HepG2 (cell line): ENCODE data around the gene PCYT2. TPM values are rescaled to one million over a fixed set of nuclear protein-coding genes. Genes with fewer than 3 reads are reported as not detected.

Experiments used
- CENPT ChIP-seq: sonication (generic); formaldehyde crosslinking; IDR thresholded peaks from 2 replicates; pipeline ENCODE4 v1.8.0; 2022; ENCODE audit warnings: low read depth, mild to moderate bottlenecking, moderate library complexity, missing genetic modification reagents
- CSRNP1 ChIP-seq: sonication (generic); formaldehyde crosslinking; IDR thresholded peaks from 2 replicates; pipeline ENCODE4 v1.8.1; 2023; ENCODE audit warnings: mild to moderate bottlenecking, missing genetic modification reagents
- EED ChIP-seq: sonication (generic); formaldehyde crosslinking; IDR thresholded peaks from 2 replicates; pipeline ENCODE4 v1.5.0; 2020; ENCODE audit warnings: mild to moderate bottlenecking, missing genetic modification reagents
- KDM5B ChIP-seq: sonication (generic); formaldehyde crosslinking; IDR thresholded peaks from 2 replicates; pipeline ENCODE4 v1.4.0; 2020; ENCODE audit warnings: missing genetic modification reagents, mild to moderate bottlenecking, borderline replicate concordance
- KMT2A ChIP-seq: sonication (generic); formaldehyde crosslinking; IDR thresholded peaks from 2 replicates; pipeline ENCODE4 v1.4.0; 2020; ENCODE audit warnings: missing genetic modification reagents
- MED1 ChIP-seq: sonication (generic); formaldehyde crosslinking; IDR thresholded peaks from 2 replicates; pipeline ENCODE4 v1.4.0; 2020; ENCODE audit warnings: missing genetic modification reagents
- NFE2 ChIP-seq: sonication (generic); formaldehyde crosslinking; IDR thresholded peaks from 2 replicates; pipeline ENCODE4 v1.4.0; 2020; ENCODE audit warnings: missing genetic modification reagents
- PTBP1 ChIP-seq: fragments of 200-400 bp; formaldehyde crosslinking; IDR thresholded peaks from 2 replicates; pipeline ENCODE4 v1.6.1; 2018; ENCODE audit warnings: low read length, low read depth; ENCODE audit not compliant: poor library complexity, severe bottlenecking
- RBM39 ChIP-seq: fragments of 200-400 bp; formaldehyde crosslinking; IDR thresholded peaks from one replicate; pipeline ENCODE4 v1.6.1; 2018; ENCODE audit warnings: antibody characterized with exemption, mild to moderate bottlenecking, low read depth, low read length; ENCODE audit not compliant: poor library complexity, severe bottlenecking
- REPIN1 ChIP-seq: sonication (generic); formaldehyde crosslinking; IDR thresholded peaks from 2 replicates; pipeline ENCODE4 v1.8.0; 2022; ENCODE audit warnings: missing genetic modification reagents, low read depth, mild to moderate bottlenecking, borderline replicate concordance
- SMAD1 ChIP-seq: sonication (generic); formaldehyde crosslinking; IDR thresholded peaks from 2 replicates; pipeline ENCODE4 v1.4.0; 2020; ENCODE audit warnings: missing genetic modification reagents, low read depth, mild to moderate bottlenecking, borderline replicate concordance
- TERF1 ChIP-seq: sonication (generic); formaldehyde crosslinking; IDR thresholded peaks from 2 replicates; pipeline ENCODE4 v1.8.0; 2022; ENCODE audit warnings: mild to moderate bottlenecking, missing genetic modification reagents, moderate library complexity
- TGIF2 ChIP-seq: IDR thresholded peaks from 2 replicates; pipeline ENCODE4 v1.6.1; 2016; ENCODE audit warnings: control low read depth, missing compliant biosample characterization
- TMF1 ChIP-seq: sonication (generic); formaldehyde crosslinking; IDR thresholded peaks from 2 replicates; pipeline ENCODE4 v1.8.1; 2022; ENCODE audit warnings: low read depth, missing genetic modification reagents
- XRCC5 ChIP-seq: fragments of 200-400 bp; formaldehyde crosslinking; optimal IDR thresholded peaks from 2 replicates; pipeline ENCODE3; 2017; ENCODE audit warnings: mild to moderate bottlenecking, low read length
- ZBTB46 ChIP-seq: sonication (generic); formaldehyde crosslinking; IDR thresholded peaks from 2 replicates; pipeline ENCODE4 v1.4.0; 2020; ENCODE audit warnings: mild to moderate bottlenecking, missing genetic modification reagents, borderline replicate concordance
- ZNF10 ChIP-seq: sonication (generic); formaldehyde crosslinking; IDR thresholded peaks from 2 replicates; pipeline ENCODE4 v1.4.0; 2020; ENCODE audit warnings: mild to moderate bottlenecking, low read depth, missing genetic modification reagents, borderline replicate concordance
- ZNF292 ChIP-seq: sonication (generic); formaldehyde crosslinking; IDR thresholded peaks from 2 replicates; pipeline ENCODE4 v1.8.1; 2022; ENCODE audit warnings: mild to moderate bottlenecking, low read depth, missing genetic modification reagents, borderline replicate concordance
- ZNF329 ChIP-seq: sonication (generic); formaldehyde crosslinking; IDR thresholded peaks from 2 replicates; pipeline ENCODE4 v1.9.0; 2021; ENCODE audit warnings: low read depth, mild to moderate bottlenecking, missing genetic modification reagents
- ZNF335 ChIP-seq: sonication (generic); formaldehyde crosslinking; IDR thresholded peaks from 2 replicates; pipeline ENCODE4 v1.4.0; 2020; ENCODE audit warnings: missing genetic modification reagents
- ZNF354B ChIP-seq: sonication (generic); formaldehyde crosslinking; IDR thresholded peaks from 2 replicates; pipeline ENCODE4 v1.8.0; 2022; ENCODE audit warnings: mild to moderate bottlenecking, missing genetic modification reagents
- ZNF383 ChIP-seq: sonication (generic); formaldehyde crosslinking; IDR thresholded peaks from 2 replicates; pipeline ENCODE4 v1.4.0; 2020; ENCODE audit warnings: missing genetic modification reagents, mild to moderate bottlenecking, borderline replicate concordance
- ZNF484 ChIP-seq: sonication (generic); formaldehyde crosslinking; IDR thresholded peaks from 2 replicates; pipeline ENCODE4 v1.5.1; 2020; ENCODE audit warnings: mild to moderate bottlenecking, low read depth, missing genetic modification reagents, borderline replicate concordance
- ZNF557 ChIP-seq: sonication (generic); formaldehyde crosslinking; IDR thresholded peaks from 2 replicates; pipeline ENCODE4 v1.4.0; 2020; ENCODE audit warnings: missing genetic modification reagents
- ZNF589 ChIP-seq: sonication (generic); formaldehyde crosslinking; conservative IDR thresholded peaks from 2 replicates; pipeline ENCODE4 v1.8.0; 2022; ENCODE audit warnings: mild to moderate bottlenecking, moderate library complexity, missing genetic modification reagents
- ZNF614 ChIP-seq: IDR thresholded peaks from 2 replicates; pipeline ENCODE4 v1.6.1; 2018; ENCODE audit warnings: missing biosample characterization, missing genetic modification reagents, inconsistent platforms, borderline replicate concordance
- ZNF737 ChIP-seq: sonication (generic); formaldehyde crosslinking; IDR thresholded peaks from 2 replicates; pipeline ENCODE4 v1.5.0; 2020; ENCODE audit warnings: missing genetic modification reagents, mild to moderate bottlenecking, borderline replicate concordance
- polyA plus RNA-seq, 8 experiments: library from polyadenylated mRNA; depleted of rRNA in 3 of 8; stranded (reverse) in 7 of 8; unstranded in 1 of 8; fragments of >200 nt; fragmentation: Illumina TruSeq in 4 of 8; extraction: Trizol in 4 of 8; gene quantifications; 2 replicates each; pipeline versions ENCODE4 v1.2.1 to v1.2.3, GENCODE V29; 2011 to 2016; ENCODE audit warnings: low read depth in 4 of 8, missing spikeins in 1 of 8, mixed read lengths in 1 of 8; ENCODE audit not compliant: insufficient read depth in 1 of 8
- total RNA-seq, 5 experiments: library from RNA; depleted of rRNA; stranded (reverse); fragments of >200 nt; fragmentation: Illumina TruSeq; extraction: Trizol; gene quantifications; 2 replicates each; pipeline ENCODE4 v1.2.3, GENCODE V29; 2016; ENCODE audit warnings: low read depth in 1 of 5

PCYT2 gene
- total and polyA plus RNA-seq, 2 of the 13 experiments (the other 11 are each of a cell fraction or from before 2014, with no cell fraction given): 147 to 297 TPM

- no peak for TF ChIP-seq ZNF292 (CRISPR knock-in tag)
- TF ChIP-seq KMT2A: no peak
- TF ChIP-seq ZNF329 (CRISPR knock-in tag): no peak
- no peak for TF ChIP-seq ZNF557 (CRISPR knock-in tag)
- no peak for TF ChIP-seq ZNF589 (CRISPR knock-in tag)
- TF ChIP-seq ZNF354B: no peak
- 0 out of 2 replicates have a peak, but pooled peaks have one; percentile 15 for TF ChIP-seq CENPT (CRISPR knock-in tag)
- no peak for TF ChIP-seq ZNF484
- no peak for TF ChIP-seq ZNF614 (CRISPR knock-in tag)
- no peak for TF ChIP-seq TERF1 (CRISPR knock-in tag)
- 0 out of 2 replicates have a peak, but pooled peaks have one; percentile 35 for TF ChIP-seq TMF1 (CRISPR knock-in tag)
- no peak; the same call in 1 of the 2 replicates for TF ChIP-seq KDM5B (CRISPR knock-in tag)
- TF ChIP-seq ZBTB46 (CRISPR knock-in tag): no peak
- TF ChIP-seq XRCC5: no peak
- no peak for TF ChIP-seq ZNF383 (CRISPR knock-in tag)
- peak; percentile 43 for TF ChIP-seq PTBP1
- TF ChIP-seq MED1 (CRISPR knock-in tag): 0 out of 2 replicates have a peak, but pooled peaks have one; percentile 1
- TF ChIP-seq SMAD1: no peak
- no peak for TF ChIP-seq ZNF335 (CRISPR knock-in tag)
- no peak for TF ChIP-seq TGIF2 (CRISPR knock-in tag)
- TF ChIP-seq RBM39: no peak
- no peak for TF ChIP-seq NFE2
- TF ChIP-seq REPIN1 (CRISPR knock-in tag): no peak
- TF ChIP-seq CSRNP1 (CRISPR knock-in tag): no peak
- no peak for TF ChIP-seq ZNF10 (CRISPR knock-in tag)
- no peak for TF ChIP-seq EED
- TF ChIP-seq ZNF737: no peak
Measured at GRCh38 chr17:81865358-81865732, 45.9 kb downstream of the PCYT2 start (continued).
